ENCODE results near the gene HRK.

DNA sequence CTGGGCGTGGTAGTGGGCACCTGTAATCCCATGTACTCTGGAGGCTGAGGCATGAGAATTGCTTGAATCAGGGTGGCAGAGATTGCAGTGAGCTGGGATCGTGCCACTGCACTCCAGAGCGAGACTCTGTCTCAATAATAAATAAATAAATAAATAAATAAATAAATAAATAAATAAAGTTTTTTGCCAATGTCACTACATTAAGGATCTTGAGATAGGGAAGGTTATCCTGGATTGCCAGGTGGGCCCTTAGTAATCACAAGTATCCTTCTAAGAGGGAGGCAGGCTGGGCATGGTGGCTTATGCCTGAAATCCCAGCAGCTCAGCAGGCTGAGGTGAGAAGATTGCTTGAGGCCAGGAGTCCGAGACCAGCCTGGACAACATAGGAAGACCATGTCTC lies 25.0 kb upstream of the HRK start:
- TF ChIP-seq POLR2A (IDR thresholded peaks at IDR 0.05) (no peak), CTCF (IDR thresholded peaks at IDR 0.05) (no peak), POLR2AphosphoS5 (IDR thresholded peaks at IDR 0.05) (no peak), EP300 (IDR thresholded peaks at IDR 0.05) (no peak)
